ENCODE measurements around the gene INPP5D.

The INPP5D gene

GRCh38 chr2:233209117-233209532, 149.0 kb downstream of the INPP5D start:
- DNase-seq (ENCODE audit: low spot score), result no peak

GRCh38 chr2:233209533-233210171, 149.5 kb downstream of the INPP5D start:
- DNase-seq (ENCODE audit: low spot score), result no peak

- DNase-seq (ENCODE audit: low spot score), result no peak
These were observed 150.1 kb downstream of the INPP5D start for GRCh38 chr2:233210281-233210680.

- peak; percentile 89 for DNase-seq (ENCODE audit: low spot score)
These were observed 150.9 kb downstream of the INPP5D start for GRCh38 chr2:233210843-233211547.

GRCh38 chr2:233211548-233211895, 151.4 kb downstream of the INPP5D start:
- no peak for DNase-seq (ENCODE audit: low spot score)

- no peak for DNase-seq (ENCODE audit: low spot score)
These were observed 152.9 kb downstream of the INPP5D start for GRCh38 chr2:233213011-233213410.

- no peak for DNase-seq (ENCODE audit: low spot score)
These were observed 153.8 kb downstream of the INPP5D start for GRCh38 chr2:233213975-233214374.

GRCh38 chr2:233217892-233218377, 157.8 kb downstream of the INPP5D start:
- no peak for DNase-seq (ENCODE audit: low spot score)

GRCh38 chr2:233218836-233219235, 158.7 kb downstream of the INPP5D start:
- no peak for DNase-seq (ENCODE audit: low spot score)

- no peak for DNase-seq (ENCODE audit: low spot score)
These were observed 159.7 kb downstream of the INPP5D start for GRCh38 chr2:233219848-233220247.

GRCh38 chr2:233221378-233222063, 161.4 kb downstream of the INPP5D start:
- no peak for DNase-seq (ENCODE audit: low spot score)

GRCh38 chr2:233223059-233223894, 163.1 kb downstream of the INPP5D start:
- DNase-seq (ENCODE audit: low spot score), result no peak

- no peak for DNase-seq (ENCODE audit: low spot score)
These were observed 165.3 kb downstream of the INPP5D start for GRCh38 chr2:233225230-233226068.

- DNase-seq (ENCODE audit: low spot score), result no peak
These were observed 166.4 kb downstream of the INPP5D start for GRCh38 chr2:233226511-233227031.

- DNase-seq (ENCODE audit: low spot score), result no peak
These were observed 167.3 kb downstream of the INPP5D start for GRCh38 chr2:233227346-233227978.

GRCh38 chr2:233228376-233228775, 168.2 kb downstream of the INPP5D start:
- no peak for DNase-seq (ENCODE audit: low spot score)

GRCh38 chr2:233233618-233234230, 173.6 kb downstream of the INPP5D start:
- no peak for DNase-seq (ENCODE audit: low spot score)

GRCh38 chr2:233234264-233234663, 174.1 kb downstream of the INPP5D start:
- no peak for DNase-seq (ENCODE audit: low spot score)

GRCh38 chr2:233234996-233235395, 174.9 kb downstream of the INPP5D start:
- no peak for DNase-seq (ENCODE audit: low spot score)

- DNase-seq (ENCODE audit: low spot score), result no peak
These were observed 175.8 kb downstream of the INPP5D start for GRCh38 chr2:233235977-233236376.

Measured in left forelimb (tissue), 1 donor.